ENCODE measurements around the gene OR10G2. TPM values are rescaled to one million over a fixed set of nuclear protein-coding genes. Genes with fewer than 3 reads are reported as not detected.
A peak's percentile ranks its signal among the peaks of the same experiment; 100 is the strongest.

Gene OR10G2
- total and polyA plus RNA-seq, 2 experiments from 2014 or later, result not detected

DNA sequence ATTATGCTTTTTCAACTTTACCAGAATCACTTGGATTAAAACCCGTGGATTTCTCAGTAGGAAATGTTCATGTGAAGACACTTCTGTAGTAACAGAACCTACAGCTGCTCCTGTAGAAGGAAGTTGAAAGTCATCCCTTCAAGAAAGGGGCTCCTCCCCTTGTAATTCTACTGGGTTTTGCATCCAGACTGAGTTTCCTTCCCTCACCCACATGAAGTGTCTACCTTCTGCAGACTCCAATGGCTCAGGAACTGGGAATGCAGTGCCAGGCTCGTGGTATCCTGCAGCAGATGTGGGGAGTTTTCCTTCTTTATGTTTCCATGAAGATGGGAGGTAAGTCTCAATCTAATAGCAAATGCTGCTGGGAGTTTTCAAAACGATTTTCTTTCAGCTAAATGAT lies 7.9 kb upstream of the OR10G2 start:
- peak overlapping the region; percentile 70 for H2AFZ ChIP-seq
- H3K9me2 ChIP-seq (ENCODE audit: insufficient read depth), result peaks cover 3% of the 10 kb centered on the region; the same call in 1 of the 2 replicates
- DNase-seq (ENCODE audit: low spot score), result peak; percentile 6
- peaks cover 12% of the 10 kb centered on the region for H3K4me1 ChIP-seq (ENCODE audit: insufficient read depth)
- no peak overlapping the region for H3K4me3 ChIP-seq
- no peak overlapping the region for H3K4me2 ChIP-seq
- Mint-ChIP-seq H3K27ac (no peak overlapping the region), H3K9me3 (no peaks in the 10 kb centered on the region), H3K4me3 (no peak overlapping the region), H3K36me3 (ENCODE audit: low read depth) (no peaks in the 10 kb centered on the region), H3K27me3 (ENCODE audit: insufficient read depth, low read depth, poor library complexity) (no peaks in the 10 kb centered on the region), H3K4me1 (peaks cover 17% of the 10 kb centered on the region)
- H4K20me1 ChIP-seq (replicated peaks; ENCODE audit: insufficient read depth), result no peaks in the 10 kb centered on the region
- H3K27ac ChIP-seq (ENCODE audit: low read depth), result no peak overlapping the region
- ATAC-seq, result no peak; the same call in 2 of the 3 replicates
- H3K36me3 ChIP-seq (ENCODE audit: insufficient read depth), result no peaks in the 10 kb centered on the region
- no peaks in the 10 kb centered on the region for H3F3A ChIP-seq (replicated peaks; ENCODE audit: low read depth)
- no peaks in the 10 kb centered on the region for H3K27me3 ChIP-seq (ENCODE audit: insufficient read depth)
- no peak for TF ChIP-seq CREB1 (CRISPR knock-in tag; IDR thresholded peaks at IDR 0.05; ENCODE audit: low read depth)
- TF ChIP-seq, protein P1, sequence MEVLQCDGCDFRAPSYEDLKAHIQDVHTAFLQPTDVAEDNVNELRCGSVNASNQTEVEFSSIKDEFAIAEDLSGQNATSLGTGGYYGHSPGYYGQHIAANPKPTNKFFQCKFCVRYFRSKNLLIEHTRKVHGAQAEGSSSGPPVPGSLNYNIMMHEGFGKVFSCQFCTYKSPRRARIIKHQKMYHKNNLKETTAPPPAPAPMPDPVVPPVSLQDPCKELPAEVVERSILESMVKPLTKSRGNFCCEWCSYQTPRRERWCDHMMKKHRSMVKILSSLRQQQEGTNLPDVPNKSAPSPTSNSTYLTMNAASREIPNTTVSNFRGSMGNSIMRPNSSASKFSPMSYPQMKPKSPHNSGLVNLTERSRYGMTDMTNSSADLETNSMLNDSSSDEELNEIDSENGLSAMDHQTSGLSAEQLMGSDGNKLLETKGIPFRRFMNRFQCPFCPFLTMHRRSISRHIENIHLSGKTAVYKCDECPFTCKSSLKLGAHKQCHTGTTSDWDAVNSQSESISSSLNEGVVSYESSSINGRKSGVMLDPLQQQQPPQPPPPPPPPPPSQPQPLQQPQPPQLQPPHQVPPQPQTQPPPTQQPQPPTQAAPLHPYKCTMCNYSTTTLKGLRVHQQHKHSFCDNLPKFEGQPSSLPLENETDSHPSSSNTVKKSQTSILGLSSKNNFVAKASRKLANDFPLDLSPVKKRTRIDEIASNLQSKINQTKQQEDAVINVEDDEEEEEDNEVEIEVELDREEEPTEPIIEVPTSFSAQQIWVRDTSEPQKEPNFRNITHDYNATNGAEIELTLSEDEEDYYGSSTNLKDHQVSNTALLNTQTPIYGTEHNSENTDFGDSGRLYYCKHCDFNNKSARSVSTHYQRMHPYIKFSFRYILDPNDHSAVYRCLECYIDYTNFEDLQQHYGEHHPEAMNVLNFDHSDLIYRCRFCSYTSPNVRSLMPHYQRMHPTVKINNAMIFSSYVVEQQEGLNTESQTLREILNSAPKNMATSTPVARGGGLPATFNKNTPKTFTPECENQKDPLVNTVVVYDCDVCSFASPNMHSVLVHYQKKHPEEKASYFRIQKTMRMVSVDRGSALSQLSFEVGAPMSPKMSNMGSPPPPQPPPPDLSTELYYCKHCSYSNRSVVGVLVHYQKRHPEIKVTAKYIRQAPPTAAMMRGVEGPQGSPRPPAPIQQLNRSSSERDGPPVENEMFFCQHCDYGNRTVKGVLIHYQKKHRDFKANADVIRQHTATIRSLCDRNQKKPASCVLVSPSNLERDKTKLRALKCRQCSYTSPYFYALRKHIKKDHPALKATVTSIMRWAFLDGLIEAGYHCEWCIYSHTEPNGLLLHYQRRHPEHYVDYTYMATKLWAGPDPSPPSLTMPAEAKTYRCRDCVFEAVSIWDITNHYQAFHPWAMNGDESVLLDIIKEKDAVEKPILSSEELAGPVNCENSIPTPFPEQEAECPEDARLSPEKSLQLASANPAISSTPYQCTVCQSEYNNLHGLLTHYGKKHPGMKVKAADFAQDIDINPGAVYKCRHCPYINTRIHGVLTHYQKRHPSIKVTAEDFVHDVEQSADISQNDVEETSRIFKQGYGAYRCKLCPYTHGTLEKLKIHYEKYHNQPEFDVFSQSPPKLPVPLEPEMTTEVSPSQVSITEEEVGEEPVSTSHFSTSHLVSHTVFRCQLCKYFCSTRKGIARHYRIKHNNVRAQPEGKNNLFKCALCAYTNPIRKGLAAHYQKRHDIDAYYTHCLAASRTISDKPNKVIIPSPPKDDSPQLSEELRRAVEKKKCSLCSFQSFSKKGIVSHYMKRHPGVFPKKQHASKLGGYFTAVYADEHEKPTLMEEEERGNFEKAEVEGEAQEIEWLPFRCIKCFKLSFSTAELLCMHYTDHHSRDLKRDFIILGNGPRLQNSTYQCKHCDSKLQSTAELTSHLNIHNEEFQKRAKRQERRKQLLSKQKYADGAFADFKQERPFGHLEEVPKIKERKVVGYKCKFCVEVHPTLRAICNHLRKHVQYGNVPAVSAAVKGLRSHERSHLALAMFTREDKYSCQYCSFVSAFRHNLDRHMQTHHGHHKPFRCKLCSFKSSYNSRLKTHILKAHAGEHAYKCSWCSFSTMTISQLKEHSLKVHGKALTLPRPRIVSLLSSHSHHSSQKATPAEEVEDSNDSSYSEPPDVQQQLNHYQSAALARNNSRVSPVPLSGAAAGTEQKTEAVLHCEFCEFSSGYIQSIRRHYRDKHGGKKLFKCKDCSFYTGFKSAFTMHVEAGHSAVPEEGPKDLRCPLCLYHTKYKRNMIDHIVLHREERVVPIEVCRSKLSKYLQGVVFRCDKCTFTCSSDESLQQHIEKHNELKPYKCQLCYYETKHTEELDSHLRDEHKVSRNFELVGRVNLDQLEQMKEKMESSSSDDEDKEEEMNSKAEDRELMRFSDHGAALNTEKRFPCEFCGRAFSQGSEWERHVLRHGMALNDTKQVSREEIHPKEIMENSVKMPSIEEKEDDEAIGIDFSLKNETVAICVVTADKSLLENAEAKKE (CRISPR knock-in tag; IDR thresholded peaks at IDR 0.05), result no peak
- no peak for TF ChIP-seq NANOG (IDR thresholded peaks at IDR 0.05; ENCODE audit: borderline replicate concordance)
- no peak for TF ChIP-seq STAT1 (IDR thresholded peaks at IDR 0.05; ENCODE audit: unreplicated experiment)
- TF ChIP-seq EZH2phosphoT487 (IDR thresholded peaks at IDR 0.05; ENCODE audit: unreplicated experiment), result no peak
- TF ChIP-seq, protein P2, sequence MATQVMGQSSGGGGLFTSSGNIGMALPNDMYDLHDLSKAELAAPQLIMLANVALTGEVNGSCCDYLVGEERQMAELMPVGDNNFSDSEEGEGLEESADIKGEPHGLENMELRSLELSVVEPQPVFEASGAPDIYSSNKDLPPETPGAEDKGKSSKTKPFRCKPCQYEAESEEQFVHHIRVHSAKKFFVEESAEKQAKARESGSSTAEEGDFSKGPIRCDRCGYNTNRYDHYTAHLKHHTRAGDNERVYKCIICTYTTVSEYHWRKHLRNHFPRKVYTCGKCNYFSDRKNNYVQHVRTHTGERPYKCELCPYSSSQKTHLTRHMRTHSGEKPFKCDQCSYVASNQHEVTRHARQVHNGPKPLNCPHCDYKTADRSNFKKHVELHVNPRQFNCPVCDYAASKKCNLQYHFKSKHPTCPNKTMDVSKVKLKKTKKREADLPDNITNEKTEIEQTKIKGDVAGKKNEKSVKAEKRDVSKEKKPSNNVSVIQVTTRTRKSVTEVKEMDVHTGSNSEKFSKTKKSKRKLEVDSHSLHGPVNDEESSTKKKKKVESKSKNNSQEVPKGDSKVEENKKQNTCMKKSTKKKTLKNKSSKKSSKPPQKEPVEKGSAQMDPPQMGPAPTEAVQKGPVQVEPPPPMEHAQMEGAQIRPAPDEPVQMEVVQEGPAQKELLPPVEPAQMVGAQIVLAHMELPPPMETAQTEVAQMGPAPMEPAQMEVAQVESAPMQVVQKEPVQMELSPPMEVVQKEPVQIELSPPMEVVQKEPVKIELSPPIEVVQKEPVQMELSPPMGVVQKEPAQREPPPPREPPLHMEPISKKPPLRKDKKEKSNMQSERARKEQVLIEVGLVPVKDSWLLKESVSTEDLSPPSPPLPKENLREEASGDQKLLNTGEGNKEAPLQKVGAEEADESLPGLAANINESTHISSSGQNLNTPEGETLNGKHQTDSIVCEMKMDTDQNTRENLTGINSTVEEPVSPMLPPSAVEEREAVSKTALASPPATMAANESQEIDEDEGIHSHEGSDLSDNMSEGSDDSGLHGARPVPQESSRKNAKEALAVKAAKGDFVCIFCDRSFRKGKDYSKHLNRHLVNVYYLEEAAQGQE (IDR thresholded peaks at IDR 0.05; ENCODE audit: unreplicated experiment), result no peak
- TF ChIP-seq, protein P3, sequence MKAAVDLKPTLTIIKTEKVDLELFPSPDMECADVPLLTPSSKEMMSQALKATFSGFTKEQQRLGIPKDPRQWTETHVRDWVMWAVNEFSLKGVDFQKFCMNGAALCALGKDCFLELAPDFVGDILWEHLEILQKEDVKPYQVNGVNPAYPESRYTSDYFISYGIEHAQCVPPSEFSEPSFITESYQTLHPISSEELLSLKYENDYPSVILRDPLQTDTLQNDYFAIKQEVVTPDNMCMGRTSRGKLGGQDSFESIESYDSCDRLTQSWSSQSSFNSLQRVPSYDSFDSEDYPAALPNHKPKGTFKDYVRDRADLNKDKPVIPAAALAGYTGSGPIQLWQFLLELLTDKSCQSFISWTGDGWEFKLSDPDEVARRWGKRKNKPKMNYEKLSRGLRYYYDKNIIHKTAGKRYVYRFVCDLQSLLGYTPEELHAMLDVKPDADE (IDR thresholded peaks at IDR 0.05), result no peak
- no peak for TF ChIP-seq ZNF331 (CRISPR knock-in tag; IDR thresholded peaks at IDR 0.05; ENCODE audit: low read depth)
- no peak for TF ChIP-seq JUNB (IDR thresholded peaks at IDR 0.05; ENCODE audit: unreplicated experiment)
- TF ChIP-seq ZNF114 (CRISPR knock-in tag; IDR thresholded peaks at IDR 0.05), result no peak
- TF ChIP-seq POLR2AphosphoS5 (IDR thresholded peaks at IDR 0.05; ENCODE audit: low read depth), result no peak
- TF ChIP-seq EZH2 (IDR thresholded peaks at IDR 0.05; ENCODE audit: low read depth, unreplicated experiment), result no peak
- TF ChIP-seq, protein P4, sequence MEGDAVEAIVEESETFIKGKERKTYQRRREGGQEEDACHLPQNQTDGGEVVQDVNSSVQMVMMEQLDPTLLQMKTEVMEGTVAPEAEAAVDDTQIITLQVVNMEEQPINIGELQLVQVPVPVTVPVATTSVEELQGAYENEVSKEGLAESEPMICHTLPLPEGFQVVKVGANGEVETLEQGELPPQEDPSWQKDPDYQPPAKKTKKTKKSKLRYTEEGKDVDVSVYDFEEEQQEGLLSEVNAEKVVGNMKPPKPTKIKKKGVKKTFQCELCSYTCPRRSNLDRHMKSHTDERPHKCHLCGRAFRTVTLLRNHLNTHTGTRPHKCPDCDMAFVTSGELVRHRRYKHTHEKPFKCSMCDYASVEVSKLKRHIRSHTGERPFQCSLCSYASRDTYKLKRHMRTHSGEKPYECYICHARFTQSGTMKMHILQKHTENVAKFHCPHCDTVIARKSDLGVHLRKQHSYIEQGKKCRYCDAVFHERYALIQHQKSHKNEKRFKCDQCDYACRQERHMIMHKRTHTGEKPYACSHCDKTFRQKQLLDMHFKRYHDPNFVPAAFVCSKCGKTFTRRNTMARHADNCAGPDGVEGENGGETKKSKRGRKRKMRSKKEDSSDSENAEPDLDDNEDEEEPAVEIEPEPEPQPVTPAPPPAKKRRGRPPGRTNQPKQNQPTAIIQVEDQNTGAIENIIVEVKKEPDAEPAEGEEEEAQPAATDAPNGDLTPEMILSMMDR (conservative IDR thresholded peaks at IDR 0.05; ENCODE audit: low read depth in 2 of 2), result no peak
- no peaks in the 10 kb centered on the region for H3K79me2 ChIP-seq (replicated peaks; ENCODE audit: insufficient read depth)

All from GM23338 (cell line).